ENCODE measurements around the gene DNAAF9. TPM values are rescaled to one million over a fixed set of nuclear protein-coding genes. Genes with fewer than 3 reads are reported as not detected.

The DNAAF9 gene
- total RNA-seq, 1 donor from 2014 or later = 12.6 TPM

DNA sequence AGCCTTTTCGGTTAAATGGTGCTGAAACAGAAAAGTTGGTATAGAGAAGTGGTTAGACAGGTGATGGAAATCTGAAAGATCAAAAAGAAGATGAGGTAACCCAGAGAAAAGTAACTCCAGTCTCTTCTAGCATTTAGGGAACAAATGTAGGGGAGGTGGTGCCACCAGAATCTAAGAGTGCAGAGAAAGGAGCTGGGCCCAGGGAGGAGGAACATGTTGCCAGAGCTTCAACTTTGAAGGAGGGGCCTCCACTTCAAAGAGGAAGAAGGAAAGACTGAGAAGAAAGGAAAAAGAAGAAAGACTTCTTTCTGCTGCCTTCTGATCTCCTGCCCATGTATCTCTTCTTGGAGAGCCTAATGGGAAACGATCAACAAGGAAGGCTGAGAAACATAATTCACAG is 39.9 kb upstream of the DNAAF9 start:
- Histone ChIP-seq H3K4me3 (ENCODE audit: low read depth, low read length) (no peak overlapping the region), H3K36me3 (ENCODE audit: control insufficient read depth, insufficient read depth, low read length) (no peaks in the 10 kb centered on the region), H3K27me3 (ENCODE audit: control insufficient read depth, insufficient read depth, low read length) (no peaks in the 10 kb centered on the region)
- TF ChIP-seq, protein P1, sequence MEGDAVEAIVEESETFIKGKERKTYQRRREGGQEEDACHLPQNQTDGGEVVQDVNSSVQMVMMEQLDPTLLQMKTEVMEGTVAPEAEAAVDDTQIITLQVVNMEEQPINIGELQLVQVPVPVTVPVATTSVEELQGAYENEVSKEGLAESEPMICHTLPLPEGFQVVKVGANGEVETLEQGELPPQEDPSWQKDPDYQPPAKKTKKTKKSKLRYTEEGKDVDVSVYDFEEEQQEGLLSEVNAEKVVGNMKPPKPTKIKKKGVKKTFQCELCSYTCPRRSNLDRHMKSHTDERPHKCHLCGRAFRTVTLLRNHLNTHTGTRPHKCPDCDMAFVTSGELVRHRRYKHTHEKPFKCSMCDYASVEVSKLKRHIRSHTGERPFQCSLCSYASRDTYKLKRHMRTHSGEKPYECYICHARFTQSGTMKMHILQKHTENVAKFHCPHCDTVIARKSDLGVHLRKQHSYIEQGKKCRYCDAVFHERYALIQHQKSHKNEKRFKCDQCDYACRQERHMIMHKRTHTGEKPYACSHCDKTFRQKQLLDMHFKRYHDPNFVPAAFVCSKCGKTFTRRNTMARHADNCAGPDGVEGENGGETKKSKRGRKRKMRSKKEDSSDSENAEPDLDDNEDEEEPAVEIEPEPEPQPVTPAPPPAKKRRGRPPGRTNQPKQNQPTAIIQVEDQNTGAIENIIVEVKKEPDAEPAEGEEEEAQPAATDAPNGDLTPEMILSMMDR (IDR thresholded peaks at IDR 0.05; ENCODE audit: insufficient read depth, low read length, poor library complexity, severe bottlenecking) = no peak
- no peak for DNase-seq (ENCODE audit: low read depth)

DNA sequence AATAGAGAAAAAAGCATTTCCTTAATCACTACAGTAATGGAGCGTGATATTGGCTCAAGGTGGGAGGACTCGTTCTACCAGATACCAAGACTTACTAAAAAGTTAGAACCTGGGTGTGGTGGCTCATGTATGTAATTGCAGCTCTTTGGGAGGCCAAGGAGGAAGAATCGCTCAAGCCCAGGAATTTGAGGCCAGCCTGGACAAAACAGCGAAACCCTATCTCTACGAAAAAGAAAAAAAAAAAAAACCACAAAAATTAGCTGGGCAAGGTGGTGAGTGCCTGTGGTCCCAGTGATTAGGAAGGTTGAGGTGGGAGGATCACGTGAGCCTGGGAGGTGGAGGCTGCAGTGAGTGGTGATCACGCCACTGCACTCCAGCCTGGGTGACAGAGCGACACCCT is 39.3 kb upstream of the DNAAF9 start:
- DNase-seq (ENCODE audit: low read depth) = no peak
- Histone ChIP-seq H3K27me3 (ENCODE audit: control insufficient read depth, insufficient read depth, low read length) (no peaks in the 10 kb centered on the region), H3K36me3 (ENCODE audit: control insufficient read depth, insufficient read depth, low read length) (no peaks in the 10 kb centered on the region), H3K4me3 (ENCODE audit: low read depth, low read length) (no peak overlapping the region)
- TF ChIP-seq, protein P1 (IDR thresholded peaks at IDR 0.05; ENCODE audit: insufficient read depth, low read length, poor library complexity, severe bottlenecking) = no peak

DNA sequence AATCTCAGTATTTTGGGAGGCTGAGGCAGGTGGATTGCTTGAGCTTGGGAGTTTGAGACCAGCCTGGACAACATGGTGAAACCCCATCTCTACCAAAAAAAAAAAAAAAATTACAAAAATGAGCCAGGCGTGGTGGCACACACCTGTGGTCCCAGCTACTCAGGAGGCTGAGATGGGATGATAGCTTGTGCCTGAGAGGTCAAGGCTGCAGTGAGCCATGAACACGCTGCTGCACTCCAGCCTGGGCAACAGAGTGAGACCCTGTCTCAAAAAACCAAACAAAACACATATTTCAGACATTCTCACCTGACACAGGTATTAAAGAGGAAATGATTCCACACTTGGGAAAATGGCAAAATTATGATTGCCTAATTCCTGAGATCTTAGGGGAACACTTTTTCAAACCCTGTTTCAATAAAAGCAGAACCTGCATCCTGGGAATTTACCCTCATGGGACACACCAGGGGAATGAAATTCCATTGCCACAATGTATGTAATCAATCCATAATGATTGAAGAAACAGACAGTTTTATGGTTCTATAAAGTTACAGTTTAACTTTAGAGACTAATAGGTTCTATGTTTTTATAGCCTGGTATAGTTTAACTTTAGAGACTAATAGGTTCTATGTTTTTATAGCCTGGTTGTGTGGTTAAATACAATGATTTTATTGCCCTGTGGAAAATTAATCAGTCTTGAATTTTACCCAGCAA is 29.6 kb upstream of the DNAAF9 start:
- DNase-seq (ENCODE audit: low read depth) = no peak
- TF ChIP-seq, protein P1 (IDR thresholded peaks at IDR 0.05; ENCODE audit: insufficient read depth, low read length, poor library complexity, severe bottlenecking) = no peak
- Histone ChIP-seq H3K36me3 (ENCODE audit: control insufficient read depth, insufficient read depth, low read length) (no peaks in the 10 kb centered on the region), H3K27me3 (ENCODE audit: control insufficient read depth, insufficient read depth, low read length) (no peaks in the 10 kb centered on the region), H3K4me3 (ENCODE audit: low read depth, low read length) (no peak overlapping the region)

DNA sequence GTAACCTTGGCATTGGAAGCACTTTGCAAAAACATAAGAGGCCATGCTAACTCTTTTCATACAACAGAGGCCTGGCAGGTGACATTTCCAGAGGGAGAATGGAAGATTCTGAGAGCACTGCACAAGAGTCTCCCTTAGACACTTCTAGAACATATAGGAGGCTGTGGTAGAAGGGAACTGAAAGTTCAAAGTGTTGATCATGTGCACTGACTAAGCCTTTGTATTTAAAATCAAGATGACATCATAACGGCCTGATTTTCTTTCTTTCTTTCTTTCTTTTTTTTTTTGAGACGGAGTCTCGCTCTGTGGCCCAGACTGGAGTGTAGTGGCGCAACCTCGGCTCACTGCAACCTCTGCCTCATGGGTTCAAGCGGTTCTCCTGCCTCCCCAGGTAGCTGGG is 26.8 kb upstream of the DNAAF9 start:
- Histone ChIP-seq H3K27me3 (ENCODE audit: control insufficient read depth, insufficient read depth, low read length) (no peaks in the 10 kb centered on the region), H3K36me3 (ENCODE audit: control insufficient read depth, insufficient read depth, low read length) (no peaks in the 10 kb centered on the region), H3K4me3 (ENCODE audit: low read depth, low read length) (no peak overlapping the region)
- no peak for DNase-seq (ENCODE audit: low read depth)
- TF ChIP-seq, protein P1 (IDR thresholded peaks at IDR 0.05; ENCODE audit: insufficient read depth, low read length, poor library complexity, severe bottlenecking) = no peak

- DNase-seq (ENCODE audit: low read depth) = no peak
- TF ChIP-seq, protein P1 (IDR thresholded peaks at IDR 0.05; ENCODE audit: insufficient read depth, low read length, poor library complexity, severe bottlenecking) = no peak
Observed at GRCh38 chr20:3433744-3434143, 26.3 kb upstream of the DNAAF9 start.

DNA sequence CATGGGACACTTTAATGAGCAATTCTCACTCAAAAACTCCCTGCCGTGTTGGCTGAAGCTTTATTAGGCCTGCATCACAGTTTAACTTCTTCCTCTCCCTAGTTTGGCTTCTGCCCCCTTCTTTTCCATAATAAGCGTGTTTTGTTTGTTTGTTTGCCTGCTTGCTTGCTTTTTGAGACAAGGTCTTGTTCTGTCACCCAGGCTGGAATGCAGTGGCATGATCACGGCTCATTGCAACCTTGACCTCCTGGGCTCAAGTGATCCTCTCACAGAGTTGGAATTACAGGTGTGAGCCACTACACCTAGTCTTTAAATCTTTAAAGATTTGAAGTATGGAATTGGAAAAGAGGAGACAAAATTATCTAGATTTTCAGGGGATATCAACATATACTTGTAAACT is 25.4 kb upstream of the DNAAF9 start:
- DNase-seq (ENCODE audit: low read depth) = no peak
- H3K36me3 ChIP-seq (ENCODE audit: control insufficient read depth, insufficient read depth, low read length) = no peaks in the 10 kb centered on the region
- TF ChIP-seq, protein P1 (IDR thresholded peaks at IDR 0.05; ENCODE audit: insufficient read depth, low read length, poor library complexity, severe bottlenecking) = no peak
- H3K4me3 ChIP-seq (ENCODE audit: low read depth, low read length) = no peak overlapping the region
- H3K27me3 ChIP-seq (ENCODE audit: control insufficient read depth, insufficient read depth, low read length) = no peaks in the 10 kb centered on the region

More at GRCh38 chr20:3433744-3434143, 26.3 kb upstream of the DNAAF9 start:
- Histone ChIP-seq H3K36me3 (ENCODE audit: control insufficient read depth, insufficient read depth, low read length) (no peaks in the 10 kb centered on the region), H3K27me3 (ENCODE audit: control insufficient read depth, insufficient read depth, low read length) (no peaks in the 10 kb centered on the region), H3K4me3 (ENCODE audit: low read depth, low read length) (no peak overlapping the region)
